Measurements from ENCODE around the gene PSEN2. TPM values are rescaled to one million over a fixed set of nuclear protein-coding genes. Genes with fewer than 3 reads are reported as not detected.

Gene PSEN2
- total RNA-seq, 1 experiment from 2014 or later: 17.4 TPM

- H3K79me2 ChIP-seq (ENCODE audit: insufficient read depth, low read length): no peaks in the 10 kb centered on the region
- no peak overlapping the region for H2BK12ac ChIP-seq (ENCODE audit: insufficient read length, low read depth, low read length)
- no peak overlapping the region for H2BK5ac ChIP-seq (ENCODE audit: insufficient read length, low read length)
- Mint-ChIP-seq H3K4me1 (peaks cover 51 to 59% of the 10 kb centered on the region in 2 experiments), H3K4me3 (no peak overlapping the region), H3K36me3 (ENCODE audit: insufficient read depth in 1 of 3, low read depth in 3 of 3) (peaks cover 4 to 11% (median 9%) of the 10 kb centered on the region in 3 experiments), H3K27me3 (ENCODE audit: low read depth) (peaks cover 9% of the 10 kb centered on the region), H3K27ac (no peak overlapping the region), H3K9me3 (peaks cover 3 to 4% of the 10 kb centered on the region in 2 experiments; a peak in 1 of 5 replicates)
- H3K4me1 ChIP-seq (ENCODE audit: insufficient read depth, low read length): peaks cover 7% of the 10 kb centered on the region
- no peak overlapping the region for H3K4me2 ChIP-seq (ENCODE audit: insufficient read depth, insufficient read length, low read length)
- no CpG with 5 or more reads among the region's 2 CpGs for WGBS (ENCODE audit: extremely low coverage, insufficient read length, low lambda C conversion rate)
- H3K18ac ChIP-seq (ENCODE audit: insufficient read length, low read depth, low read length): no peak overlapping the region
- no peaks in the 10 kb centered on the region for H4K20me1 ChIP-seq (ENCODE audit: control insufficient read depth, insufficient read depth, insufficient read length)
- no peak for DNase-seq
- H3K9me3 ChIP-seq (ENCODE audit: control insufficient read depth, low read depth, low read length): no peaks in the 10 kb centered on the region
- no peak overlapping the region for H4K5ac ChIP-seq (ENCODE audit: insufficient read length, low read depth, low read length)
- no peaks in the 10 kb centered on the region for H3K27me3 ChIP-seq (ENCODE audit: insufficient read depth, low read length)
- peaks cover 5% of the 10 kb centered on the region for H3K79me1 ChIP-seq (ENCODE audit: insufficient read depth, low read depth, low read length, poor library complexity, severe bottlenecking)
- no peak overlapping the region for H2BK20ac ChIP-seq (ENCODE audit: low read depth, low read length, poor library complexity, severe bottlenecking)
- H2AK5ac ChIP-seq (ENCODE audit: insufficient read length, low read length): no peak overlapping the region
- H4K8ac ChIP-seq (replicated peaks; ENCODE audit: insufficient read length, low read depth, low read length): no peak overlapping the region
- H2BK15ac ChIP-seq (ENCODE audit: low read depth, low read length): no peak overlapping the region
- H3K27ac ChIP-seq (ENCODE audit: insufficient read length, low read depth, low read length): no peak overlapping the region
- H3T11ph ChIP-seq (ENCODE audit: low read length): no peak overlapping the region
- no peak overlapping the region for H3K9ac ChIP-seq (ENCODE audit: extremely low read depth, insufficient read length, low read length)
- no peak overlapping the region; the same call in 1 of the 2 replicates for H3K14ac ChIP-seq (ENCODE audit: insufficient read depth, low read length)
- no peak overlapping the region for H2AFZ ChIP-seq (ENCODE audit: low read length)
- H3K56ac ChIP-seq (ENCODE audit: insufficient read length, low read depth, low read length): no peak overlapping the region
- H3K23me2 ChIP-seq (ENCODE audit: insufficient read length, low read depth, low read length, poor library complexity, severe bottlenecking): peaks cover 11% of the 10 kb centered on the region
- H2BK120ac ChIP-seq (ENCODE audit: low read depth, low read length, poor library complexity, severe bottlenecking): no peak overlapping the region
- no peak overlapping the region for H4K91ac ChIP-seq (ENCODE audit: insufficient read length, low read depth, low read length)
- TF ChIP-seq CTCF (conservative IDR thresholded peaks at IDR 0.05): no peak
- no peak overlapping the region for H3K23ac ChIP-seq (ENCODE audit: insufficient read length, low read depth, low read length)
- H3K4ac ChIP-seq (ENCODE audit: low read depth, low read length): no peak overlapping the region
These were observed 73.5 kb downstream of the PSEN2 start for GRCh38 chr1:226943927-226944326.
